ENCODE results near the gene AJM1.

DNA sequence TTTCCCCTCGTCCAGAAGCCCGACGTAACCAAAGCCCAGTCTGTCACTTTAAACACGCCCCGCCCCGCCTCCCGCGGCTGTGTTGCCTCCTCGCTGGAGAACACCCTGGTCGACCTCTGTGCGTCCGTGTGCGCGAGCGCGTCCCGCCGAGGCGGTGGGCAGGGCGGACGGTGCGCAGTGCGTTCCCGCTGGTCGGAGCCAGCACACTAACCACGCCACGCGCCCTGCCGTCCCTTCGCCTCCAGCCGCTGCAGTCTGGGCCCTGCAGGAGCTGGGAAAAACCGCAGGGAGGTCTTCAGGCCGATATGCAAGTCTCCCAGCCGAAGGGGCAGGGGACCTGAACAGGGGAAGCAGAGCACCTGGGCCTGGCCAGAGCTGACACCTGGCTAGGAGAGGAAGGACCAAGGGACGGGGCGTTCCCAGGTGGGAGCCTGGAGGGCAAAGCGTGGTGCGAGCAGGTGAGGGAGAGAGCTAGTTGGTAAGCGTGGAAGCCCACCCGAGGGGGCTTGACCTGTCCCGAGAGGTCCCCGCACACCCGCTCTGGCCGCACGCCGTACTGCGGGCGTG, 5.6 kb downstream of the AJM1 start:
- TF ChIP-seq, protein P1, sequence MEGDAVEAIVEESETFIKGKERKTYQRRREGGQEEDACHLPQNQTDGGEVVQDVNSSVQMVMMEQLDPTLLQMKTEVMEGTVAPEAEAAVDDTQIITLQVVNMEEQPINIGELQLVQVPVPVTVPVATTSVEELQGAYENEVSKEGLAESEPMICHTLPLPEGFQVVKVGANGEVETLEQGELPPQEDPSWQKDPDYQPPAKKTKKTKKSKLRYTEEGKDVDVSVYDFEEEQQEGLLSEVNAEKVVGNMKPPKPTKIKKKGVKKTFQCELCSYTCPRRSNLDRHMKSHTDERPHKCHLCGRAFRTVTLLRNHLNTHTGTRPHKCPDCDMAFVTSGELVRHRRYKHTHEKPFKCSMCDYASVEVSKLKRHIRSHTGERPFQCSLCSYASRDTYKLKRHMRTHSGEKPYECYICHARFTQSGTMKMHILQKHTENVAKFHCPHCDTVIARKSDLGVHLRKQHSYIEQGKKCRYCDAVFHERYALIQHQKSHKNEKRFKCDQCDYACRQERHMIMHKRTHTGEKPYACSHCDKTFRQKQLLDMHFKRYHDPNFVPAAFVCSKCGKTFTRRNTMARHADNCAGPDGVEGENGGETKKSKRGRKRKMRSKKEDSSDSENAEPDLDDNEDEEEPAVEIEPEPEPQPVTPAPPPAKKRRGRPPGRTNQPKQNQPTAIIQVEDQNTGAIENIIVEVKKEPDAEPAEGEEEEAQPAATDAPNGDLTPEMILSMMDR (IDR thresholded peaks at IDR 0.05), result no peak
- TF ChIP-seq PBX3 (IDR thresholded peaks at IDR 0.05) (peak; percentile 59), CHD2 (IDR thresholded peaks at IDR 0.05; ENCODE audit: low read length, partially characterized antibody) (no peak), POLR2A (IDR thresholded peaks at IDR 0.05; ENCODE audit: low read length) (peak; percentile 97), RNF2 (IDR thresholded peaks at IDR 0.05; ENCODE audit: borderline replicate concordance, low read depth) (no peak), TP53 (CRISPR knock-in tag; IDR thresholded peaks at IDR 0.05) (no peak), NR3C1 (IDR thresholded peaks at IDR 0.05) (no peak), POLR2AphosphoS2 (conservative IDR thresholded peaks at IDR 0.05; ENCODE audit: low read length) (no peak), ZFP36 (IDR thresholded peaks at IDR 0.05; ENCODE audit: borderline replicate concordance, partially characterized antibody) (no peak), JUNB (IDR thresholded peaks at IDR 0.05) (no peak), RAD21 (conservative IDR thresholded peaks at IDR 0.05 in 1 of 2, IDR thresholded peaks at IDR 0.05 in 1 of 2) (no peak)
- TF ChIP-seq, protein P2, sequence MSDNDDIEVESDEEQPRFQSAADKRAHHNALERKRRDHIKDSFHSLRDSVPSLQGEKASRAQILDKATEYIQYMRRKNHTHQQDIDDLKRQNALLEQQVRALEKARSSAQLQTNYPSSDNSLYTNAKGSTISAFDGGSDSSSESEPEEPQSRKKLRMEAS (IDR thresholded peaks at IDR 0.05), result peak; percentile 89
